PFSK-1 (cell line): Measurements from ENCODE around the gene GAS6.

Source experiments
- FOXP2 ChIP-seq: optimal IDR thresholded peaks from 2 replicates; pipeline ENCODE3; 2011; ENCODE audit warnings: borderline replicate concordance, control low read depth, inconsistent platforms; ENCODE audit not compliant: insufficient read depth; ENCODE audit errors: extremely low read length, extremely low read depth
- POLR2AphosphoS5 ChIP-seq: IDR thresholded peaks from 2 replicates; pipeline ENCODE4 v1.6.1; 2012; ENCODE audit warnings: low read depth, mild to moderate bottlenecking, control low read depth, low read length, moderate library complexity
- SIN3A ChIP-seq: IDR thresholded peaks from 2 replicates; pipeline ENCODE4 v1.6.1; 2012; ENCODE audit warnings: mild to moderate bottlenecking, low read length, moderate library complexity, borderline replicate concordance; ENCODE audit not compliant: insufficient read depth
- TAF1 ChIP-seq: IDR thresholded peaks from 2 replicates; pipeline ENCODE4 v1.6.1; 2012; ENCODE audit warnings: low read length, control low read depth, borderline replicate concordance; ENCODE audit not compliant: insufficient read depth
- TF ChIP-seq, protein P1 (sequence below), 2 experiments: IDR thresholded peaks; 2 replicates each; pipeline versions ENCODE4 v1.6.1 to v1.8.0; 2011 to 2012; ENCODE audit warnings: low read depth in 2 of 2, low read length in 2 of 2, control low read depth in 1 of 2, inconsistent platforms in 1 of 2, mild to moderate bottlenecking in 1 of 2, moderate library complexity in 1 of 2; ENCODE audit not compliant: insufficient read depth in 1 of 2

Gene GAS6

DNA sequence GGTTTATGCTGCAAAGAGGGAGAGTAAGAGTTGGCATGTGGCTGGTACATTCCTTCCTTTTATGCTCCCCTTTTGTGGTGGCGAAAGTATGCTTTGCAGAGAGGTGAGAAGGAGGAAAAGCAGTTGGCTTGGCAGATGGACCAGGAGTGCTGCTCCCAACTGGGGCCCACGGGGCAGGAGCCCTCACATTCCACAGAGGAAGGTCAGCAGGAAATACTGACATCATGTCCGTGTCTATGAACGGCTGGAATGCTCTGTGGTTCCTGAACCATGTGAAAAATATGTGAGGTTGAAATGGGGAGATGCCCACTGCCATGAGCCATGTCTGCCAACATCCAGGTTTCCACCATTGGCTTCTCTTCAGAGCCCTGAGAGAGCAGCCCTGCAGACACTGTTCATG is 33.3 kb upstream of the GAS6 start:
- TF ChIP-seq, protein P1, sequence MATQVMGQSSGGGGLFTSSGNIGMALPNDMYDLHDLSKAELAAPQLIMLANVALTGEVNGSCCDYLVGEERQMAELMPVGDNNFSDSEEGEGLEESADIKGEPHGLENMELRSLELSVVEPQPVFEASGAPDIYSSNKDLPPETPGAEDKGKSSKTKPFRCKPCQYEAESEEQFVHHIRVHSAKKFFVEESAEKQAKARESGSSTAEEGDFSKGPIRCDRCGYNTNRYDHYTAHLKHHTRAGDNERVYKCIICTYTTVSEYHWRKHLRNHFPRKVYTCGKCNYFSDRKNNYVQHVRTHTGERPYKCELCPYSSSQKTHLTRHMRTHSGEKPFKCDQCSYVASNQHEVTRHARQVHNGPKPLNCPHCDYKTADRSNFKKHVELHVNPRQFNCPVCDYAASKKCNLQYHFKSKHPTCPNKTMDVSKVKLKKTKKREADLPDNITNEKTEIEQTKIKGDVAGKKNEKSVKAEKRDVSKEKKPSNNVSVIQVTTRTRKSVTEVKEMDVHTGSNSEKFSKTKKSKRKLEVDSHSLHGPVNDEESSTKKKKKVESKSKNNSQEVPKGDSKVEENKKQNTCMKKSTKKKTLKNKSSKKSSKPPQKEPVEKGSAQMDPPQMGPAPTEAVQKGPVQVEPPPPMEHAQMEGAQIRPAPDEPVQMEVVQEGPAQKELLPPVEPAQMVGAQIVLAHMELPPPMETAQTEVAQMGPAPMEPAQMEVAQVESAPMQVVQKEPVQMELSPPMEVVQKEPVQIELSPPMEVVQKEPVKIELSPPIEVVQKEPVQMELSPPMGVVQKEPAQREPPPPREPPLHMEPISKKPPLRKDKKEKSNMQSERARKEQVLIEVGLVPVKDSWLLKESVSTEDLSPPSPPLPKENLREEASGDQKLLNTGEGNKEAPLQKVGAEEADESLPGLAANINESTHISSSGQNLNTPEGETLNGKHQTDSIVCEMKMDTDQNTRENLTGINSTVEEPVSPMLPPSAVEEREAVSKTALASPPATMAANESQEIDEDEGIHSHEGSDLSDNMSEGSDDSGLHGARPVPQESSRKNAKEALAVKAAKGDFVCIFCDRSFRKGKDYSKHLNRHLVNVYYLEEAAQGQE (IDR thresholded peaks at IDR 0.05; ENCODE audit: insufficient read depth in 1 of 2, low read depth in 2 of 2, low read length in 2 of 2): no peak
- TF ChIP-seq POLR2AphosphoS5 (no peak), FOXP2 (no peak), SIN3A (no peak), TAF1 (no peak)

DNA sequence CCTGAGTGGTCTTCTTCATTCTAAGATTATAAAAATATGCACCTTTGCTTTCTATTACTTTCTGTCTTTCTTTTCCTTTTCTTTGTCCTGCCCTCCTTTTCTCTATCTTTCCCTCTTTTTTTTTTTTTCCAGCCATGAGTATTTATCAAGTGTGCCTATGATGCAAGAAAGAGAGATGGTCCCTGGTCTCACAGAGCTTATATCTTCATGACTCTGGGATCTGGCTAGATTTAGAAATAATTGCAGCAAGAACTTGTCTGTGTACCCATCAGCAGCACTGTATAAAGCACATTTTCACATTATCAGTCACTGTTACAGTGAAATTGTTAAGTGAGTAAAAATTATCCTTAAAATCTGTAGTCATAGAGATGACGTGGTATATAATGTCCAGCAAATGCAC is 31.6 kb upstream of the GAS6 start:
- TF ChIP-seq, protein P1 (IDR thresholded peaks at IDR 0.05; ENCODE audit: insufficient read depth in 1 of 2, low read depth in 2 of 2, low read length in 2 of 2): no peak
- TF ChIP-seq TAF1 (no peak), SIN3A (no peak), FOXP2 (no peak), POLR2AphosphoS5 (no peak)

DNA sequence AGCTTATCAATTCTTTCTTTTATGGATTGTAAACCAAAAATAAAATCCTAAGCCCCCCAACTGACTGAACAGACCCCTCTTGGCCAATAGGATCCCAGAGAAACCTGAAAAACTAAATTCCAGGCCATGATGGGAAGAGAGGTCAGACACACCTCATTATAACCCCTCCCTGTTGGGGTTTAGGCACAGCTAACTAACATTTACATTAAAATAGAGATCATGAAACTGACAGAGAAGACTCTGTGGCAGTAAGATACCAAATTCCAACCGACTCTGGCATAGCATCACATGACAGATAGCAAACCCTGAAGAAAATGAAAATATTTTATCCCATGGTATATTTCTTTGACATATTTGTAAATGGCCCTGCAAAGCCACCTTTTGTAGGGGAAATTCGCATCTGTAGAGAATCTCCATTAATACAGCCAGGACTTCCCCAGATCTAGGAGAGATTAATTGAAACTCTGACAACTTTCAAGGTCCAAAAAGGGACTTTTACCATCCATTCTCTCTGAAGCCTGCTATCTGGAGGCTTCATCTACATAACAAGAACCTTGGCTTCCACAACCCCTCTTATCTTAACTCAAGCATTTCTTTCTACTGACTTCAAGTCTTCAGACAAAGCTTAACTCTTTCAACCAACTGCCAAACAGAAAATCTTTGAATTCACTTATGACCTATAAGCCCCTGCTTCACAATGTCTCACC is 27.1 kb upstream of the GAS6 start:
- TF ChIP-seq FOXP2 (no peak), TAF1 (no peak), POLR2AphosphoS5 (no peak), SIN3A (no peak)
- TF ChIP-seq, protein P1 (IDR thresholded peaks at IDR 0.05; ENCODE audit: insufficient read depth in 1 of 2, low read depth in 2 of 2, low read length in 2 of 2): no peak

DNA sequence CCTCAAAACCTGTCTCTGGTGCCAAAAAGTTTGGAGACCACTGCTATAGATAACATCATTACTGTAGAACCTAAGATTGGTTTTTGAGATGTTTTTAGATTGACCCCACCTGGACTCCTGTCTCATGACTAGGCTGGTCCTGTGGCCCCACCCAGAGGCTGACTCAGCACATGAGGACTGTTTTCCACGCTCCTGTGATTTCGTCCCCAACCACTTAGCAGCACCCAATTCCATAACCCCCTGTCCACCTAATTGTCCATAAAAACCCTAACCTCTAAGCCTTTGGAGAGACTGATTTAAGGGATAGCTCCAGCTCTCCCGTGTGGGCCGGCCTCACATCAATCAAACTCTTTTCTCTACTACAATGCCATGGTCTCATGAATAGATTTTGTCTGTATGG is 25.6 kb upstream of the GAS6 start:
- no peak for TF ChIP-seq FOXP2

DNA sequence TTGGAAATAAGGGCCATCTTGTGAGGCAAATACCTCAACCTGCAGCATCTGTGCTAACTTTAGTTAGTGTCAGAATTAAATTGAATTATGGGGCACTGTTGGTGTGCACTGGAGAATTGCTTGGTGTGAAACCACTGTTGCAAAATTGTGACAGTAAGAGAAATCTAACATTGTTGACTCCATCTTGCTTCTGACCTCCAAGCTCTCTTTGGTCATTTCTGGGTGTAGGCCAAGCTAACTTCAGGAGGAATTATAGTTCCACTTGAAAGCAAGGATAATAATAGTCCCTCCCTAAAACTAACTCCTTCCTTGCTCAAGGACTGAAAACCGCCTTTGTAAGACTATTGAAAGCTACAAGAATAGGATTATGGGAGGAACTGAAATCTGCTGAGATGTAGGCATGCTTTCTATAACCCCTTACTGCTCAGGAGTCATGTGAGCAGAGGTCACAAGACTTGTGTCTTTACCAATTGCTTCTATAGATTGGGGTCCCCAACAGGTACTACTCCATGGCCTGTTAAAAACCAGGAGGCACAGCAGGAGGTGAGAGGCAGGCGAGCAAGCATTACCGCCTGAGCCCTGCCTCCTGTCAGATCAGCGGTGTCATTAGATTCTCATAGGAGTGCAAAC is 24.9 kb upstream of the GAS6 start:
- TF ChIP-seq TAF1: no peak

DNA sequence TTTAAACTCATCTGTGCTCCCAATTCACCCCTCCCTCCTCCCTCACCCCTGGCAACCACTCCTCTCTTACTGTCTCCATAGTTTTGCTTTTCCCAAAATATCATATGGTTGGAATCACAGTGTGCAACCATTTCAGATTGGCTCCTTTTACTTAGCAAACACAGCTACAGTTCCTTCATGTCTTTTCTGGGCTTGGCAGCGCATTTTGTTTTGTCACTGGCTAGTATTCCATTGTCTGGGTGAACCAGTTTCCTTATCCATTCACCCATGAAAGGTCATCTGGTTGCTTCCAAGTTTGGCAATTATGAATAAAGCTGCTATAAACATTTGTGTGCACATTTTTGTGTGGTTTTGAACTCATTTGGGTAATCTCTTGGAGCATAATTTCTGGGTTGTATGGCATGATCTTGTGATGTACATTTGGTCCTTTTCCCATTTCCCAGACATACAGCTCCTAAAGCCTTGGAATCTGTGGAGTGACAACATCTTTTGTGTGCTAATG is 23.9 kb upstream of the GAS6 start:
- TF ChIP-seq POLR2AphosphoS5 (no peak), FOXP2 (no peak), SIN3A (no peak), TAF1 (no peak)
- TF ChIP-seq, protein P1 (IDR thresholded peaks at IDR 0.05; ENCODE audit: insufficient read depth in 1 of 2, low read depth in 2 of 2, low read length in 2 of 2): no peak
